Measurements from ENCODE around the gene COA8.

COA8 gene

GRCh38 chr14:103627073-103628025 is 64.6 kb downstream of the COA8 start:
- DNase-seq = no peak

- DNase-seq = peak; percentile 29
Measured at GRCh38 chr14:103628221-103628683, 65.5 kb downstream of the COA8 start.

DNA sequence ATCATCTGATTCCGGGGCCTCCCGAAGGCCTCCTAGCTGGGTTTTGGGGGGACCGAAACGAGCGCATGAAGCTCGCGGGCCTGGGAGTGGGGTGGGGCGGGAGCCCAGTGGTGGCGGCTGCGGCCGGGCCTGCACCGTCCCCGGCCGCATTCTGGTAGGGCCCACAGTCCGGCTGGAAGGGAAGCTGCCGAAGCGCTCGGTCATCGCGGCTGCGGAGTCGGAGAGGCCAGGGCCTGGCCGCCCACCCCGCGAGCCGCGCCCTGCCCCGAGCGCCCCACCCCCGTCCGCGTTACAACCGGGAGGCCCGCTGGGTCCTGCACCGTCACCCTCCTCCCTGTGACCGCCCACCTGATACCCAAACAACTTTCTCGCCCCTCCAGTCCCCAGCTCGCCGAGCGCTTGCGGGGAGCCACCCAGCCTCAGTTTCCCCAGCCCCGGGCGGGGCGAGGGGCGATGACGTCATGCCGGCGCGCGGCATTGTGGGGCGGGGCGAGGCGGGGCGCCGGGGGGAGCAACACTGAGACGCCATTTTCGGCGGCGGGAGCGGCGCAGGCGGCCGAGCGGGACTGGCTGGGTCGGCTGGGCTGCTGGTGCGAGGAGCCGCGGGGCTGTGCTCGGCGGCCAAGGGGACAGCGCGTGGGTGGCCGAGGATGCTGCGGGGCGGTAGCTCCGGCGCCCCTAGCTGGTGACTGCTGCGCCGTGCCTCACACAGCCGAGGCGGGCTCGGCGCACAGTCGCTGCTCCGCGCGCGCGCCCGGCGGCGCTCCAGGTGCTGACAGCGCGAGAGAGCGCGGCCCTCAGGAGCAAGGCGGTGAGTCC is 66.1 kb downstream of the COA8 start, which contains the start of gene KLC1:
Gene KLC1 (plus strand): TSS at position 528 of the 819 bp plus-strand sequence. CDS start 25,354 bp downstream, outside the sequence.
- peak; percentile 86 for DNase-seq

GRCh38 chr14:103629503-103630121 is 66.9 kb downstream of the COA8 start:
- peak; percentile 29 for DNase-seq

DNA sequence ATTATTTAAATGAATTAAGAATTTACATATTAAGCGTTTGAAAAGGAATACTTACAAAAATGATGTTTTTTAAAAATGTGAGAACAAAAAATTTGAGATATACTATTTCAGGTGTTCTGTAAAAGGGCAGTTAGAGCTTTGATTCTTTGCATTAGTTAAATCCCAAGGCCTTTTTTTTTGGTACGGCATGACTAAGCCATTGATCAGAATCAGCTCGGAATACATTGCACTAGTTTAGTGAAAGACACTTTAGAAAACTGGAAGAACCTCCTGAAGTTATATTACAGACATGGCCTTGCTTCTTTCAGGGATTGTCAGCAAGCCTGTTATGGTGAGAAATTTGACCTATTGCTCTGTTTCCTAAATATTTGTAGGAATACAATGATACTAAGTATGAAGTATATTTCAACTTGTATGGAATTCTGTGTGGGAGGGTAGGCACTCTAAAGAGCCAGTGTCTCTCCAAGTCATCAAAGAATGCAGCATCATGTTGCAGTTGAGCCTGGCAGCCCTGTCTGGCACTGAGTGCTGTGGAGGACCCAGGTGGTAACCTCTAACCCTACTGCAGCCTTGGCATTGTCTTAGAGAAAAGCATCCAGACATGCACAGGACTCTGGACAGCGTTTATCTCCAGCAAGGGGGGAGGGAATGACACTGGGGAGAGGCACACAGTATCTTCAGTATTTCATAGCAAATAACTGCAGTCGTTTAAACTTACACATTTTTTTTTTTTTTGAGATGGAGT is 67.8 kb downstream of the COA8 start:
- no peak for DNase-seq

DNA sequence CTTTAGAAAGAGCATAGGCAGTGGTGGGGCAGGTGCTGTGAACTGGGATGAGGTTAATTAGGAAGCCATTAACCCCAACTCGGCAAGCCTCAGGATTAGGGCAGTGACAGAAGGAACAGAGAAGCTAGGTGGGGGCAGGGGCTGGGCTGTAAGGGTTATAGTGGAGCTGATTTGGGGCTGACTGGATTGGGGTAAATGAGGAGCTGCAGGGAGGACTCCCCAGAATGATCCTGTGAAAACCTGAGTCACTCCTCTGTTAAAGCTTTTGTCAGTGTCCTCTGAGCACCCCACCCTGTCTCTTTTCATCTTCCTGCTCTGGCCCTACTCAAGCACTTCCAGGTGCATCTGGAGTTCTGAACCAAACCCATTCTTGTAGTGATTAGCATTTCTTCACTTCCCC is 70.6 kb downstream of the COA8 start:
- no peak for DNase-seq

GRCh38 chr14:103634156-103634555 is 71.4 kb downstream of the COA8 start:
- DNase-seq = no peak

- DNase-seq = no peak
Measured at GRCh38 chr14:103638594-103638993, 75.8 kb downstream of the COA8 start.
